Chondrocyte (in vitro differentiated cells): ENCODE results near the gene NPIPB8. TPM values are rescaled to one million over a fixed set of nuclear protein-coding genes. Genes with fewer than 3 reads are reported as not detected.
A peak's percentile ranks its signal among the peaks of the same experiment; 100 is the strongest.
"Not testable (repeated sequence)": the region's sequence is repeated elsewhere in the genome, so short reads cannot be mapped to it uniquely, and the experiment has no call there.

ENCODE experiments used
- DNase-seq: peaks from one replicate; pipeline ENCODE4 v3.0.0; 2021; ENCODE audit warnings: mixed read lengths, low spot score
- H3K27ac Mint-ChIP-seq: one replicate; pipeline ENCODE4 v1.8.0; 2021; ENCODE audit warnings: mild to moderate bottlenecking, moderate library complexity, mixed read lengths; ENCODE audit not compliant: unreplicated experiment
- H3K27me3 Mint-ChIP-seq: 2 replicates; pipeline ENCODE4 v1.8.0; 2021; ENCODE audit warnings: low read depth, mixed read lengths
- H3K36me3 Mint-ChIP-seq: 2 replicates; pipeline ENCODE4 v1.8.0; 2021; ENCODE audit warnings: low read depth, mixed read lengths
- H3K4me1 Mint-ChIP-seq: 2 replicates; pipeline ENCODE4 v1.8.0; 2021; ENCODE audit warnings: low read depth, mild to moderate bottlenecking, mixed read lengths
- H3K4me3 Mint-ChIP-seq: one replicate; pipeline ENCODE4 v1.8.0; 2021; ENCODE audit warnings: mild to moderate bottlenecking, moderate library complexity, mixed read lengths; ENCODE audit not compliant: unreplicated experiment
- H3K9me3 Mint-ChIP-seq: 2 replicates; pipeline ENCODE4 v1.8.0; 2021; ENCODE audit warnings: low read depth, mixed read lengths
- total RNA-seq: library from RNA; stranded (reverse); gene quantifications from 3 replicates; pipeline ENCODE4 v1.2.1, GENCODE V29; 2021
- TF ChIP-seq, protein P1 (sequence below): fragments of 200-600 bp; sonication (generic); IDR thresholded peaks from 2 replicates; pipeline ENCODE4 v1.5.0; 2021; ENCODE audit warnings: antibody characterized with exemption, mild to moderate bottlenecking, moderate library complexity

NPIPB8 gene
- total RNA-seq, 1 donor from 2014 or later = not detected

DNA sequence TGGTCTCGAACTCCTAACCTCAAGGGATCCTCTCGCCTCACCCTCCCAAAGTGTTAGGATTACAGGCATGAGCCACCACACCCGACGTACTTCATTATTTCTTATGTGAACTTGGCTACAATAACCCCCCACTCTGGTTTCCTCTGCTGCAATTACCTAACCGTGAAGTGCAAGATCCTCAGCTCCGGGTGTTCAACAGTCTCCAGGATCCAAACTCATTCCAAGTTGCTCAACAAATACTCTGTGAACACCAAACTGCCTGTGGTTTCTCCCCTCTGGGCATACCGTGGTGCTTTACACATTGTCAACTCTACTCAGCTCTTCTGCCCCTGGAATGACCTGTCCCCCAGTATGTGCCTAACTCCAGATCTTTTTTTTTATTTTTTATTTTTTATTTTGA is 21.2 kb upstream of the NPIPB8 start:
- Mint-ChIP-seq H3K27me3 (peaks cover 3% of the 10 kb centered on the region), H3K4me1 (no peaks in the 10 kb centered on the region), H3K9me3 (no peaks in the 10 kb centered on the region), H3K4me3 (no peak overlapping the region), H3K36me3 (no peaks in the 10 kb centered on the region), H3K27ac (no peak overlapping the region)
- TF ChIP-seq, protein P1, sequence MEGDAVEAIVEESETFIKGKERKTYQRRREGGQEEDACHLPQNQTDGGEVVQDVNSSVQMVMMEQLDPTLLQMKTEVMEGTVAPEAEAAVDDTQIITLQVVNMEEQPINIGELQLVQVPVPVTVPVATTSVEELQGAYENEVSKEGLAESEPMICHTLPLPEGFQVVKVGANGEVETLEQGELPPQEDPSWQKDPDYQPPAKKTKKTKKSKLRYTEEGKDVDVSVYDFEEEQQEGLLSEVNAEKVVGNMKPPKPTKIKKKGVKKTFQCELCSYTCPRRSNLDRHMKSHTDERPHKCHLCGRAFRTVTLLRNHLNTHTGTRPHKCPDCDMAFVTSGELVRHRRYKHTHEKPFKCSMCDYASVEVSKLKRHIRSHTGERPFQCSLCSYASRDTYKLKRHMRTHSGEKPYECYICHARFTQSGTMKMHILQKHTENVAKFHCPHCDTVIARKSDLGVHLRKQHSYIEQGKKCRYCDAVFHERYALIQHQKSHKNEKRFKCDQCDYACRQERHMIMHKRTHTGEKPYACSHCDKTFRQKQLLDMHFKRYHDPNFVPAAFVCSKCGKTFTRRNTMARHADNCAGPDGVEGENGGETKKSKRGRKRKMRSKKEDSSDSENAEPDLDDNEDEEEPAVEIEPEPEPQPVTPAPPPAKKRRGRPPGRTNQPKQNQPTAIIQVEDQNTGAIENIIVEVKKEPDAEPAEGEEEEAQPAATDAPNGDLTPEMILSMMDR = no peak
- DNase-seq = no peak

DNA sequence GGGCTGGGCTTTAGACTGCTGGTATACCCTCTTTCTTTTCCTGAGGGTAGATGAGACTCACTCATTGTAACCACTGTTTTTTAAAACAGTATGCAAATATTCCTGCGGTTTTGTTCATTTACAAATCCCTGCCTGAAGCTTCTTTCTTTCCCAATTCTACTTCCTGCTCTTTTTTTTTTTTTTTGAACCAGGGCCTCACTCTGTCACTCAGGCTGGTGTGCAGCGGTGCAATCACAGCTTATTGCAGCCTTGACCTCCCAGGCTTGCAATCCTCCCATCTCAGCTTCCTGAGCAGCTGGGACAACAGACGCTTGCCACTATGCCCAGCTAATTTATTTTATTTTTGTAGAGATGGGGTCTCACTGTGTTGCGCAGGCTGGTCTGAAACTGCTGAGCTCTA is 20.0 kb upstream of the NPIPB8 start:
- peaks cover 7% of the 10 kb centered on the region for H3K27me3 Mint-ChIP-seq
- H3K4me3 Mint-ChIP-seq = no peak overlapping the region
- no peaks in the 10 kb centered on the region for H3K4me1 Mint-ChIP-seq
- no peaks in the 10 kb centered on the region for H3K36me3 Mint-ChIP-seq
- no peak overlapping the region for H3K27ac Mint-ChIP-seq
- TF ChIP-seq, protein P1 = no peak
- no peak for DNase-seq
- no peaks in the 10 kb centered on the region for H3K9me3 Mint-ChIP-seq

DNA sequence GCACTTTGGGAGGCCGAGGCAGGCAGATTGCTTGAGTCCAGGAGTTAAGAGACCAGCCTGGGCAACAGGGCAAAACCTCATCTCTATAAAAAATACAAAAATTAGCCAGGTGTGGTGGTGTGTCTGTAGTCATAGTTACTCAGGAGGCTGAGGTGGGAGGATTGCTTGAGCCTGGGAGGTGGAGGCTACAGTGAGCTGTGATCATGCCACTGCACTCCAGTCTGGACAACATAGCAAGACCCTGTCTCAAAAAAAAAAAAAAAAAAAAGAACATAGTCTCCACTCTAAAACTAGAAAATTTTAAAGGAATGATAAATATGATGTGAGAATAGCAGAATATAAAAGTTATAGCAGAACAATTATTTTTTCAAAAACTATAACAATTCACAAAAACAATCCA is 17.5 kb upstream of the NPIPB8 start:
- DNase-seq, H3K9me3 Mint-ChIP-seq, H3K4me3 Mint-ChIP-seq, H3K36me3 Mint-ChIP-seq, H3K27me3 Mint-ChIP-seq, H3K27ac Mint-ChIP-seq, H3K4me1 Mint-ChIP-seq: not testable (repeated sequence)

DNA sequence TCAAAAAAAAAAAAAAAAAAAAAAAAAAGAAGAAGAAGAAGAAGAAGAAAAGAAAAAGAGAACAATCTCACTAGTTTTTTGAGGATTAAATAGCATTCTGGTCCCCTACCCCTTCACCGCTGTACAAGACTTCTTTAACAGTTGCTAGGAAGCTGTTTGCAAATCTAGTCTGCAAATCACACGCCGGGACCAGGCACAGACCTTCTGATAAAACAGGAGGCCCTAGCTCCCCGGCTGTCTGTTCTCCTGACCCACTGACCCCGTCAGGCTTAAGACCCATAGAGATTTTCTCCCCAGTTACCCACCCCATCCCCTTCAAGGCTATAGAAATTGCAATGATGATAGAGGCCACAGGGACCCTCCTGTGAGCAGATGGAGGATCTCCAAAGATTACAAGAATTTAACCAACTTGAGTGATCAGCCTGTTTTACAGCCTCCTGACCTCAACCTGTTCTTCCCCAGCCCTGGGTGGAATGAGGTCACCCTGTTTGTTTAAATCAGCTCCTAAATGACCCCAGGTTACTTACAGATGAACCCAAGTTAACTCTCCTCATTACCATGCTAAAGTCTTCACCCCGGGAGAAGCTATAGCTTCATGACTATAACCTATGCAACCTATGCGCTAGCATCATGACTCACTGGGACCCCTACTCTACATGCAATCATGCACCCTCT is 16.2 kb upstream of the NPIPB8 start:
- Mint-ChIP-seq H3K4me3 (no peak overlapping the region), H3K27me3 (peaks cover 8% of the 10 kb centered on the region), H3K9me3 (no peaks in the 10 kb centered on the region), H3K36me3 (no peaks in the 10 kb centered on the region), H3K4me1 (no peaks in the 10 kb centered on the region), H3K27ac (no peak overlapping the region)
- no peak for DNase-seq
- TF ChIP-seq, protein P1 = no peak

DNA sequence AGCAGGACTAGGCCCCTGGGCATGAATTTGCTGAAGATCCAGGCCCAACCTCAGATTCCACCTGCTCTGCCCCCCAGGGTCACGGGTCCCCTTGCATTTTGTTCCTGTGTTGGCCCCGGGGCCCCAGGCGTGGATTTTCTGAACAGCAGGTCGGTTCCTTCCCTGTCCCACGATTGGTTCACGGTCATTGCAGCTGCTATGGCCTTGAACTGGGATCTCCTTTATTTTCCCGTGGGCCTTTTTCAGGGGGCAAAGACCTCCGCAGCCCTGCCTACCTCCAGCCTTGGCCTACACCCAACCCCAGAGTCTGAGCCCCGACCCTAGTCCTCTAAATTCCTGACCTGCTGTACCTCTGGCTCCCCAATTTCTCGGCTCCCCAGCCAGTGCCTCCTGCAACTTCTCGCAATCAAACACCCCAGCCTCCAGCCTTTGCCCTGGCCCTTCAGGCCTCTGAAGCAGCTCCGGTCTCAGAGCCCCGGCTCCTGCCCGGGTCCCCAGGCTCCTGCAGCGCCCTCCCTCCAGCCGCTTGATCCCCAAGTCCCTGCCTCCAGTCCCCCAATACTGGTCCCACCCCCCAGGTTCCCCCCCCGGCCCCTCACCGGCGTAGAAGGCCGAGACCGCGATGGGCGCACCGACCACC is 15.2 kb upstream of the NPIPB8 start:
- not testable (repeated sequence) for H3K4me1 Mint-ChIP-seq, H3K4me3 Mint-ChIP-seq

GRCh38 chr16:28623172-28623711 is 14.6 kb upstream of the NPIPB8 start:
- Mint-ChIP-seq H3K27ac (no peak overlapping the region), H3K36me3 (no peaks in the 10 kb centered on the region), H3K4me1 (no peaks in the 10 kb centered on the region), H3K27me3 (peaks cover 6% of the 10 kb centered on the region), H3K4me3 (no peak overlapping the region), H3K9me3 (peaks cover 3% of the 10 kb centered on the region)
- TF ChIP-seq, protein P1 = no peak
- DNase-seq = no peak

More for the DNA sequence above, 15.2 kb upstream of the NPIPB8 start:
- not testable (repeated sequence) for H3K36me3 Mint-ChIP-seq, H3K27ac Mint-ChIP-seq, H3K9me3 Mint-ChIP-seq, H3K27me3 Mint-ChIP-seq, DNase-seq

DNA sequence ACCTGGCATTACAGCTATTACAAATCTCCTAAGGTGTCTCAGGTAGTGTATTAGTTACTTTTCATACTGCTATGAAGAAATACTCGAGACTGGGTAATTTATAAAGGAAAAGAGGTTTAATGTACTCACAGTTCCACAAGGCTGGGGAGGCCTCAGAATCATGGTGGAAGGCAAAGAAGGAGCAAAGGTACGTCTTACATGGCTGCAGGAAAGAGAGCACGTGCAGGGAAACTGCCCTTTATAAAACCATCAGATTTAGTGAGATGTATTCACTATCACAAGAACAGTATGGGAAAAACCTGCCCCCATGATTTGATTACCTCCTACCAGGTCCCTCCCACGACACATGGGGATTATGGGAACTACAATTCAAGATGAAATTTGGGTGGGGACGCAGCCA is 7.0 kb upstream of the NPIPB8 start:
- H3K36me3 Mint-ChIP-seq, H3K4me1 Mint-ChIP-seq, H3K9me3 Mint-ChIP-seq, H3K27me3 Mint-ChIP-seq, H3K4me3 Mint-ChIP-seq, DNase-seq, H3K27ac Mint-ChIP-seq: not testable (repeated sequence)

- H3K36me3 Mint-ChIP-seq, H3K4me3 Mint-ChIP-seq, H3K27me3 Mint-ChIP-seq, DNase-seq, H3K9me3 Mint-ChIP-seq: not testable (repeated sequence)
- Mint-ChIP-seq H3K27ac (peak overlapping the region; percentile 78), H3K4me1 (peaks cover 11% of the 10 kb centered on the region)
These were observed 1.6 kb upstream of the NPIPB8 start for GRCh38 chr16:28636093-28636823.
